ENCODE data around the gene FGD5. TPM values are rescaled to one million over a fixed set of nuclear protein-coding genes. Genes with fewer than 3 reads are reported as not detected.

FGD5 gene
- total RNA-seq, 4 donors from 2014 or later = 10.0 to 66.8 (median 19.2) TPM

GRCh38 chr3:14906355-14906971, 87.7 kb downstream of the FGD5 start:
- no peaks in the 10 kb centered on the region for H3K36me3 ChIP-seq
- DNase-seq = no peak
- intact Hi-C loops (cut with DNase I; ENCODE audit: low total_unique reads) = no loop called here
- H3K4me3 ChIP-seq = no peak overlapping the region
- no peak overlapping the region for H3K27ac ChIP-seq
- H3K9me3 ChIP-seq = no peaks in the 10 kb centered on the region
- no peak for TF ChIP-seq CTCF (IDR thresholded peaks at IDR 0.05)
- TF ChIP-seq POLR2A (IDR thresholded peaks at IDR 0.05) = no peak
- no peaks in the 10 kb centered on the region for H3K4me1 ChIP-seq
- H3K27me3 ChIP-seq = no peaks in the 10 kb centered on the region

- DNase-seq = no peak
- Histone ChIP-seq H3K36me3 (no peaks in the 10 kb centered on the region), H3K27ac (no peak overlapping the region), H3K9me3 (no peaks in the 10 kb centered on the region), H3K4me1 (no peaks in the 10 kb centered on the region), H3K27me3 (no peaks in the 10 kb centered on the region), H3K4me3 (no peak overlapping the region)
- no peak for TF ChIP-seq CTCF (IDR thresholded peaks at IDR 0.05)
- no peak for TF ChIP-seq POLR2A (IDR thresholded peaks at IDR 0.05)
- intact Hi-C loops (cut with DNase I; ENCODE audit: low total_unique reads) = no loop called here
These were observed 88.5 kb downstream of the FGD5 start for GRCh38 chr3:14907043-14907966.

DNA sequence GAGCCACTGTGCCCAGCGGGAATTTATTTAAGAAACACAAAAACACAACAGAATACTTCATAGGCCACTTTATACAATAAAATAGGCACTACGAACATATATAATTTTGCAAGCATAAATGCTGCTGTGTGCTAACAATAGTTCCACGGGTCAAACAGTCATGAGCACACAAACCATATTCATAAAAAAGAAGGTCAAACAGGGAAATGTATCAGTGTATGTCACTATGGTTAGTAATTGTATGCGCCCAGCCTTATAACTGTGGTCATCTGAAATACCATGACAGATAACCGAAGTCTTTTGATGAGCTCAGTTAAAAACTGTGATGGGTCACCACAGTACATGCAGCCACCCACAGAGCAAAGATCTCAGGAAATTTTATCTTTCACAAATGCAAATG, 90.5 kb downstream of the FGD5 start:
- intact Hi-C loops (cut with DNase I; ENCODE audit: low total_unique reads) = no loop called here
- Histone ChIP-seq H3K9me3 (no peaks in the 10 kb centered on the region), H3K4me3 (no peak overlapping the region), H3K36me3 (no peaks in the 10 kb centered on the region), H3K27ac (no peak overlapping the region), H3K27me3 (no peaks in the 10 kb centered on the region), H3K4me1 (no peaks in the 10 kb centered on the region)
- DNase-seq = no peak
- TF ChIP-seq POLR2A (IDR thresholded peaks at IDR 0.05) = no peak
- TF ChIP-seq CTCF (IDR thresholded peaks at IDR 0.05) = no peak

DNA sequence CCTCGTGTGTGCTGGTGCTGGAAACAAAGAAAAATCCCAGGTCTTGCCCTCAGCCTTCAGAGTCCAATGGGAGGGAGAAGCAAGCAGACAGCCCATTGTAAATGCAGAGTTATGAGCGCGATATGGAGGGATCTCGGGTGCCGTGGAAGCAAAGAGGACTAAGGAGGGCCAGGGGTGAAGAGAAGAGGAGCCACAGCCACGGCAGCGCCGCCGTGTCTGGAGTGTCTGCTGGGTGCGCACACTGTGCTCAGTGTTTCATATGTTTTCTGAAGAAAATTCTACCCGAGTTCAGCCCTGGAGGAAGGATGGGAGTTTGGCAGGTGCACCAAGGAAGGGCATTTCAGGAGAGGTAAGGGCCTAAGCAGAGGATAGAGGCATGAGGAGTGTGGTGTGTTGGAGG, 92.9 kb downstream of the FGD5 start:
- Histone ChIP-seq H3K27ac (no peak overlapping the region), H3K36me3 (no peaks in the 10 kb centered on the region), H3K9me3 (no peaks in the 10 kb centered on the region), H3K4me3 (no peak overlapping the region), H3K4me1 (no peaks in the 10 kb centered on the region), H3K27me3 (no peaks in the 10 kb centered on the region)
- no peak for DNase-seq
- TF ChIP-seq CTCF (IDR thresholded peaks at IDR 0.05) (no peak), POLR2A (IDR thresholded peaks at IDR 0.05) (no peak)
- intact Hi-C loops (cut with DNase I; ENCODE audit: low total_unique reads) = no loop called here

All from uterus (tissue), 4 donors.